CD4-positive, alpha-beta T cell treated with Interferon gamma for 1 hour (primary cell): ENCODE results near the gene POLE.

ENCODE experiments used
- DNase-seq: peaks from one replicate; pipeline ENCODE4 v3.0.0-alpha.2; 2020

Gene POLE

GRCh38 chr12:132575661-132576060, 111.5 kb downstream of the POLE start:
- DNase-seq, result no peak

GRCh38 chr12:132574271-132574996, 112.7 kb downstream of the POLE start:
- no peak for DNase-seq
